HG03196 (cell line): ENCODE results near the gene KLHL7.
"Not testable (repeated sequence)": the region's sequence is repeated elsewhere in the genome, so short reads cannot be mapped to it uniquely, and the experiment has no call there.

Experiments used
- ATAC-seq: cut with Tn5 transposase; IDR thresholded peaks from one replicate; pipeline ENCODE4 v1.9.1; 2021; ENCODE audit not compliant: unreplicated experiment

Gene KLHL7

GRCh38 chr7:23107781-23108180 lies 2.2 kb downstream of the KLHL7 start:
- ATAC-seq, result no peak

- no peak for ATAC-seq
Observed at GRCh38 chr7:23108995-23109394, 3.4 kb downstream of the KLHL7 start.

DNA sequence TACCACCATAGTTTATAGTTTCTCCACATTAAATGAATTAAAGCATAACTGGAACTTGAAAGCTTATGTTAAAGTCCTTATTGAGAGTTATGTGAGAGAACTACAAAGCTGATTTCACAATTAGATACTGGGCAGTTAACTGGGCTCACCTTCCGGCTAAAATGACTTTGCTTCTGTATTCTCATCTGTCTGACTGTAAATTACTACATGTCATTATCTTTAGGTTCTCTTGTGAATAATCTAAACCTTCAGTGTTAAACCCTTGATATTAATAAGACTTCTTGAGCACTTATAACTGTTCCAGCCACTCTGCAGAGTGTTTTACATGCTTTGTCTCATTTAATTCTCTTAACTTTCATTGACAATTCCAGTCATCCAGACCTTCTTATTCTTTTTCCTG lies 3.9 kb downstream of the KLHL7 start:
- no peak for ATAC-seq

DNA sequence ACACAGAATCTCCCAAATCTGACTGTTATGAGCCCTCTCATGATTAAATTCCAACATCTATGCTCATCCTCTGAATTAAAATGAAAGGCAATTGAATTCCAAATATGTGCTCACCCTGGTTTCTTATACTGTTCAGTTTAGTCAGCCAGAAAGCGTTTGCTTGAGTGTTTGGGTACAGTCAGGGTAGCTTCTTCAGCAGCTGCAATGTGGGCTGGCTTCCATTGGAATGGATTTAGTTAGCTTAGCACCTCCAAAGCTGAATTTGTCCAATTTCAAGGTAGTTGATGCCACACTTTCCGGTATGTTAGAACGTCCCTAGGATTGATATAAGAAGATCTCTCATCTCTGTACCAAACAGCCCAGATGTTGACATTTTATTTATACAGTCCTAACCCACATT lies 9.3 kb downstream of the KLHL7 start:
- no peak for ATAC-seq

- no peak for ATAC-seq
Observed at GRCh38 chr7:23115991-23116390, 10.4 kb downstream of the KLHL7 start.

- ATAC-seq, result no peak
Observed at GRCh38 chr7:23117841-23118240, 12.3 kb downstream of the KLHL7 start.

DNA sequence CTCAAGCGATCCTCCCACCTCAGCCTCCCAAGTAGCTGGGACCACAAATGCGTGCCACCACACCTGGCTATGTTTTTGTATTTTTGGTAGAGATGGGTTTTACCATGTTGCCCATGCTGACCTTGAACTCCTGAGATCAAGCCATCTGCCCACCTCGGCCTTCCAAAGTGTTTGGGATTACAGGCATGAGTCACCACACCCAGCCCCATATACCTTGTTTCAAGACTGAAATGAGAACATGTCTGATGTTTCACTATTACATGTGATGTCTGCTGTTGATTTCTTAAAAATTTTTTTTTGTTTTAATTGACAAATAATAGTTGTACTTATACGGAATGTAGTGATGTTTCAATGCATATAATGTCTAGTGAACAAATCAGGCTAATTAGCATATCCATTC lies 14.5 kb downstream of the KLHL7 start:
- no peak for ATAC-seq

DNA sequence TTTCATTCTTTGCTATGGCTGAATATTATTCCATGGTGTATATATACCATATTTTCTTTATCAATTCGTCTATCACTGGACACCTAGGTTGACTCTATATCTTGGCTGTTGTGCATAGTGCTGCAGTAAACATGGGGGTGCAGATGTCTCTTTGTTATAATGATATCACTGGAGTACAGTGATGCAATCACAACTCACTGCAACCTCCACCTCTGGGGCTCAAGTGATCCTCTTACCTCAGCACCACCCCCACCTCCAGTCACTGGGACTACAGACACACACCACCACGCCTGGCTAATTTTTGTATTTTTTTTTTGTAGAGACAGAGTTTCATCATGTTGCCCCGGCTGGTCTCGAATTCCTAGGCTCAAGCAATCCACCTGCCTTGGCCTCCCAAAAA lies 15.6 kb downstream of the KLHL7 start:
- ATAC-seq, result no peak

GRCh38 chr7:23123007-23123406 lies 17.4 kb downstream of the KLHL7 start:
- no peak for ATAC-seq

GRCh38 chr7:23123465-23123864 lies 17.9 kb downstream of the KLHL7 start:
- ATAC-seq, result no peak

- ATAC-seq, result no peak
Observed at GRCh38 chr7:23129036-23129435, 23.5 kb downstream of the KLHL7 start.

- ATAC-seq, result not testable (repeated sequence)
Observed at GRCh38 chr7:23131799-23132198, 26.2 kb downstream of the KLHL7 start.

DNA sequence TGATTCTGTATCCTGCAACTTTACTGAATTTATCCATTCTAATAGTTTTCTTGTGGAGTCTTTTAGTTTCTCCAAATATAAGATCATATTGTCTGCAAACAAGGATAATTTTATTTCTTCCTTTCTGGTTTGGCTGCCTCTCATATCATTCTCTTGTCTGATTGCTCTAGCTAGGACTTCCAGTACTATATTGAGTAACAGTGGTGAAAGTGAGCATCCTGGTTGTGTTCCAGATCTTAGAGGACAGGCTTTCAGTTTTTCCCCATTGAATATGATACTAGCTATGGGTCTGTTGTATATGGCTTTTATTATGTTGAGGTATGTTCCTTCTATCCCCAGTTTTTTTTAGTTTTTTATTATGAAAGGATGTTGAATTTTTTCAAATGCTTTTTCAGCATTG lies 28.2 kb downstream of the KLHL7 start:
- no peak for ATAC-seq

- no peak for ATAC-seq
Observed at GRCh38 chr7:23135755-23136154, 30.2 kb downstream of the KLHL7 start.

DNA sequence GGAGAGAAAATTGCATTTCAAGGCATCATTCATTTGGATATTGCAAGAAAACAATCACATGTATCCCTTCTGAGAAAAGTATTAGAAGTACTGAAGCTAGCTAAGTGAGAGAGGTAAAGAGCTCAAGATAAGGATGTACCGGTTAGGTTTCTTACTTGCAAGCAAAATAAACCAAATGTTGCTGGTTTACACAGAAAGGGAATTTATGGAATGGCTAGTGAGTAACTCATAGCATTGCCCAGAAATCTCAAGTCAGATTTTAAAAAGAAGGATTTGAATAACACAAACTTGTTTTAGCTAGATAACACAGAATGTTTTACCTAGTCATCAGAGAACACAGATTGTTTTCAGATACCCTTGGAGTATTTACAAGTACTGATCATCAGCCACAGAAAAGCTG lies 30.6 kb downstream of the KLHL7 start:
- no peak for ATAC-seq

GRCh38 chr7:23157679-23158078 lies 52.1 kb downstream of the KLHL7 start:
- ATAC-seq, result no peak

DNA sequence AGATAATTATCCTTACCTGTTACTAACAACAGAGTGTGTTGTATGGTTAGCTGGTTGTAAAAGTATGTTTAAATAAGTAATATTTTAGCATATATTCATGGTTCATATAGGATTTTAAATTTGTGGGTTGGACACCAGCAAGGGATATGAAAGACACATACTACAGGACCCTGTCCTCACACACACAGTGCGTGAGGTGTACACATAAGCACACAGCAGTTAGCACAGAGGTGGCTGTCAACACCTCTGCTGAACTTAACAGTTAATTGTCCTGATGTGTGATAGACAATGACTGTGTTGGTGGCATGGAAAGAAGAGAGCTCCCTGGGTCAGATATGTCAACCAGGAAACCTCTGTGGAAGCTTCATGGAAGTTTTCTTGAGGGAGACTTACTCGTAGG lies 53.0 kb downstream of the KLHL7 start:
- ATAC-seq, result no peak

DNA sequence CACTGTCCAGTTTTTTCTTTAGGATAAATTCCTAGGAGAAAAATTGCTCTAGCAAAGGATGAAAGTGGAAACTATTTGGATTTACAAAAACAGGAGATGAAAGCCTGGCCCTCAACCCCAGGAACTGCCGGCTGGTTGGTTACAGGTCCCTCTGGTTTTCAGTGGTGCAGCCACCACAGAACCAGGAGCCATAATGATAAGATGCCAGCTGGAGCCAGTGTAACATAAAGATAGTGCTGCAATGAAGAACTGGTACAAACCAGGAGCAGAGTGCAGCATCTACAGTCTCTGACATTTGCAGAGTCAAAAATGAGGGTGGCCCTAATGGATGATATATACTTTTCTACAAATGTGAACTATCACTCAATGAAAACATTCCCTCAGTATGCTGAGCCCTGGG lies 55.9 kb downstream of the KLHL7 start:
- ATAC-seq, result no peak

GRCh38 chr7:23164846-23165245 lies 59.3 kb downstream of the KLHL7 start:
- ATAC-seq, result no peak

DNA sequence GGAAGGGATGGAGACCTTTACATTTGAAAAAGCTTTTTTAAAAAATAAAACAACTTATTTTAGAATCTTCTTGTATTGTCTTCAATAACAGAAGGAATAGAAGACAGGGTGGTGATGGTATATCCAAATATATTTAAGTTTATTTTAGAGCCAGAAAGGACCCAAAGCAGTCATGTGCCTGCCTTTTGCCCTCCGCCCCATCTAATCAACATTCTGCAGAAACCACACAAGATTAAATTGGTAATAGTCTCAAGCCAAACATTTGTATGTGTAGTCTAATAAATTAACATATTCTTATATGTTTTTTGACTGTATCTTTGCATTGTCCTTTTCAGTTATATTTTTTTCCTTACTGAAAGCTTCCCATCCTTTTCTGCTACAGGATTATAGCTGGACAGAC lies 59.7 kb downstream of the KLHL7 start:
- ATAC-seq, result no peak

- no peak for ATAC-seq
Observed at GRCh38 chr7:23167691-23168090, 62.1 kb downstream of the KLHL7 start.

GRCh38 chr7:23168111-23168885 lies 62.7 kb downstream of the KLHL7 start:
- no peak for ATAC-seq

DNA sequence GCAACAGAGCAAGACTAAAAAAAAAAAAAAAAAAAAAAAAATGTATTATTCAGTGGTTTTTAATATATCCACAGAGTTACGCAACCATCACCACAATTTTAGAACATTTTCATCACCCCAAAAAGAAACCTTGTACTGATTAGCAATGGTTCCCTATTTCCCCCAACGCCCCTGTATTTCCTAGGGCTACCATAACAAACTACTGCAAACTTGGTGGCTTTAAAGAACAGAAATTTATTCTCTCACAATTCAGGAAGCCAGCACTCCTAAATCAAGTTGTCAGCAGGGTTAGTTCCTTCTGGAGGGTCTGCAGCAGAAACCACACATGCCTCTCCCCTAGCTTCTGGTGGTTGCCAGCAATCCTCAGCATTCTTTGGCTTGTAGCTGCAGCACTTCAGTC lies 70.4 kb downstream of the KLHL7 start:
- ATAC-seq, result no peak
